SU-DHL-6 (cell line): ENCODE data around the gene MIB2.

Source experiments
- EZH2phosphoT487 ChIP-seq: fragments of 200-600 bp; sonication (generic), shearing (Covaris generic); conservative IDR thresholded peaks from 2 replicates; pipeline ENCODE4 v1.6.1; 2018; ENCODE audit warnings: mild to moderate bottlenecking, antibody characterized with exemption, low read length, moderate library complexity, mixed read lengths
- TF ChIP-seq, protein P1 (sequence below): fragments of 200-600 bp; sonication (generic); IDR thresholded peaks from one replicate; pipeline ENCODE4 v1.5.1; 2017; ENCODE audit warnings: antibody characterized with exemption, mild to moderate bottlenecking, low read length, moderate library complexity; ENCODE audit not compliant: insufficient read depth, poor library complexity, severe bottlenecking

DNA sequence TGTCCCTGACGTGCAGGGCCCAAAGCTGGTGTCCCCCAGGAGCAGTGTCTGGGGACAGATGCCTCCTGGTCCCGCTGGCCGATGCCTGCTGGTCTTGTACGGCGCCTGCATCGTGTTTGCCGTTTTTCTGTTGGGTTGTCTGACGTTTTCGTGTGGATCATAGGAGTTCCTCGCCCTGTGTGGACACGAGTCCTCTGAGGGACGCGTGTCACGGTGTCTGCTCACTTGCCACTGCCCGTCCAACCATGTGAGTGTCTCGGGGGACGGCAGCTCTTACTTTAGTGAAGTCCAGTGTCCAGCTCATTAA, 7.4 kb downstream of the MIB2 start:
- TF ChIP-seq, protein P1, sequence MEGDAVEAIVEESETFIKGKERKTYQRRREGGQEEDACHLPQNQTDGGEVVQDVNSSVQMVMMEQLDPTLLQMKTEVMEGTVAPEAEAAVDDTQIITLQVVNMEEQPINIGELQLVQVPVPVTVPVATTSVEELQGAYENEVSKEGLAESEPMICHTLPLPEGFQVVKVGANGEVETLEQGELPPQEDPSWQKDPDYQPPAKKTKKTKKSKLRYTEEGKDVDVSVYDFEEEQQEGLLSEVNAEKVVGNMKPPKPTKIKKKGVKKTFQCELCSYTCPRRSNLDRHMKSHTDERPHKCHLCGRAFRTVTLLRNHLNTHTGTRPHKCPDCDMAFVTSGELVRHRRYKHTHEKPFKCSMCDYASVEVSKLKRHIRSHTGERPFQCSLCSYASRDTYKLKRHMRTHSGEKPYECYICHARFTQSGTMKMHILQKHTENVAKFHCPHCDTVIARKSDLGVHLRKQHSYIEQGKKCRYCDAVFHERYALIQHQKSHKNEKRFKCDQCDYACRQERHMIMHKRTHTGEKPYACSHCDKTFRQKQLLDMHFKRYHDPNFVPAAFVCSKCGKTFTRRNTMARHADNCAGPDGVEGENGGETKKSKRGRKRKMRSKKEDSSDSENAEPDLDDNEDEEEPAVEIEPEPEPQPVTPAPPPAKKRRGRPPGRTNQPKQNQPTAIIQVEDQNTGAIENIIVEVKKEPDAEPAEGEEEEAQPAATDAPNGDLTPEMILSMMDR = no peak
- TF ChIP-seq EZH2phosphoT487 = no peak
